ENCODE data around the gene SDC4.

The SDC4 gene, protein sequence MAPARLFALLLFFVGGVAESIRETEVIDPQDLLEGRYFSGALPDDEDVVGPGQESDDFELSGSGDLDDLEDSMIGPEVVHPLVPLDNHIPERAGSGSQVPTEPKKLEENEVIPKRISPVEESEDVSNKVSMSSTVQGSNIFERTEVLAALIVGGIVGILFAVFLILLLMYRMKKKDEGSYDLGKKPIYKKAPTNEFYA

DNA sequence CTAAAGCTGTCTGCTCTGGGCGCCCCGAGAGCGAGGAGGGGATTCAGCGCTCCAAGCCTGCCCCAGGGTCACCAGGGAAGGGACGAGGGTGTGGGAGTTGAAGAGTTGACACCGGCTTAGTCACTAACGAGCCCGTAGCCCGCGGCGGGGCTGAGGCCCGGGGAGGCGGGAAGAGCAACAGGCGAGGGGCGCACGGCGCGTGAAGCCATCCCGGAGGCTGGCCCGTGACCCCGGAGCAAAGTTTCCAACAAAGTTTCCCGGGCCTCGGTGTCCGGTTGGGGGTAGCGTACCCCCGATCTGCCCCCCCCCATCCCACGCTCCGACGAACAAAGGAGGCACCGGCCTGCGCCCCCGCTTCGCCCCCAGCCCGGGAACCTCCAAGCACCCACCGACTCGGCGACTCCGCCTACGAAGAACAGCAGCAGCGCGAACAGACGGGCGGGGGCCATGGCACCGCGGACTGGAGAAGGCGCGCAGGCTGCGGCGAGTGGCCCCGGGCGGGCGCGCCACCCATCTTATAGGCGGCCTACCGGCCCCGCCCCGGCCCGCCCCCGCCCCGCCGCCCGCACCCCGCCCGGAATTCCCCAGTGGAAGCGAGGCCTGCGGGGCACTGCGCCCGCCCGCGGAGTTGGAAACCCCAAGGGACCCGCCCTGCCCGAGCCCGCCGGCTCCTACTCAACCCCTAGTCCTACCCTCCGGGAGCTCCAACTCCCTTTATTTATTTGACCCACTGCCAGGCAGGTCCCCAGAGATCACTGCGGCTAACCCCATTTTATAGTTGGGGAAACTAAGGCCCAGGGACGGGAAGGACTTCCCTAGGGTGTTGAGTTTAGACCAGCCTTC, at the start of gene SDC4:
SDC4 (minus strand) TSS at position 489 of the 843 bp plus-strand sequence; CDS start at position 449, 40 bp downstream.
- peak; percentile 90 for DNase-seq (ENCODE audit: low spot score)

DNA sequence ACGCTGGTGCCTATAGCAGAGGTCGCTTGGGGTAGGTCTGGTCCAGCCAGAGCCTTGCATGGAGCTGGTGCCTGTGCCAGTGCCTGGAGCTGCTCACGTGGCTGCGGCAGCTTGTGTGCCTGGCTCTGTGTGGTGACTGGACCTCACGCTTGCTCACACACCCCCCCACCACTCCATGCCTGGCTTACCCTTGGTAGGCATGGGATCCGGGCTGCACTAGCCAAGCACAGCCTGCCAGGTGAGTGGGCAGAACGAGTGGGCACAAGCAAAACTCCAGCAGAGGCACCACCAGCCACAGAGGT, 46.8 kb upstream of the SDC4 start:
- no peak for DNase-seq (ENCODE audit: low spot score)

DNA sequence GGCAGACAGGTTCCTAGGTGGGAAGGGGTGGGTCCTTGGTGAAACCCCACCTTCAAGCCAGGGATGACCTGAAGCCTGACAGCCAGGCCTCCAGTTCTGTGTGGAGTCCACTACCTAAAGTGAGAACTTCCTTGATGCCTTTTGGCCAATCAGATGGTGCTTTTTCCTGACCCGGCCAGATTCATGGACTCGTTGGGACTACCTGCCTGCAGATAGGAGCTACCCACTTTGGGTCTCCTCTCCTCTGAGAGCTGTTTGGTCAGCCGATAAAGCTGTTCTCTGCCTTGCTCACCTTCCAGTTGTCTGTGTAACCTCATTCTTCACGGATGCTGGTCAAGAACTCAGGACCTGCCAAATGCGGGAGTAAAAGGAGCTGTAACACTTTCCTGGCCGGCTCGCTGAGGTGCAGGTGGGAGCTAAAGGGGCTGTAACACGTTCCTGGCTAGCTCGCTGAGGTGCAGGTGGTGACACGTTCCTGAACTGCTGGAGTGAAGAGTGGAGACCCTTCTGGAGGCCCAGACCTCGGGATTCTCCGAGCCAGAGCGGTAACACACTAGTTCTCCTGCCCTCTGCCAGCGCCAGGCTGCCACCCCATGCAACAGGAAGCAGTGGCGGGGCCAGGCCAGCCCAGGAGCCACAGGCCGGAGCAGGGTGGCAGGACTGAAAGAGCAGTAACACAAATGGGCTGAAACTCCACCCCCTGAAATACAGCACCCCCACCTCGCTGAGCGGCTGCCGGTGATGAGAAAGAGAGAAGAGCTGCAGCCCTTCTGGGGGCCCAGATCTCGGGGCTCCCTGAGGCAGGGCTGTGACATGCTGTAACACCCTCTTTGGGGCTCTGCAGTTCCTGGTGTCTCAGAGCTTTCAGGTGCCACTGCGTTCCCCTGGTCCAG, 46.2 kb upstream of the SDC4 start:
- no peak for DNase-seq (ENCODE audit: low spot score)

DNA sequence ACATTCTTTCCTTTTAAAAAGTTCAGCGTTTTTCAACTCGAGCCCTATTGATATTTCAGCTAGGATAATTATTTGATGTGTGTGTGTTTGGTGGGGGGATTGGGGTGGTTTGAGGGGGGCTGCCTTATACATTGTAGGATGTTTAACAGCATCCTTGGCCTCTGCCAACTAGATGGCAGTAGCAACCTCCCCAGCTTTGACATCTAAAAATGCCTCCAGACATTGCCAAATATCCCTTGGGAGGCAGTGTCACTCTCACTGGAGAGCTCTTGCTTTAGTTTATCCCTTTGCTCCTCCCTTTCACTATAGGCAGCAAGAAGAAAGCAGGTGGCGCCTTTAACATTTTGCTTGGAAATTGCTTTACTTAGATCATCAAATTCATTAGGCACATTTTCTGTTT, 44.5 kb upstream of the SDC4 start:
- DNase-seq (ENCODE audit: low spot score) = no peak

DNA sequence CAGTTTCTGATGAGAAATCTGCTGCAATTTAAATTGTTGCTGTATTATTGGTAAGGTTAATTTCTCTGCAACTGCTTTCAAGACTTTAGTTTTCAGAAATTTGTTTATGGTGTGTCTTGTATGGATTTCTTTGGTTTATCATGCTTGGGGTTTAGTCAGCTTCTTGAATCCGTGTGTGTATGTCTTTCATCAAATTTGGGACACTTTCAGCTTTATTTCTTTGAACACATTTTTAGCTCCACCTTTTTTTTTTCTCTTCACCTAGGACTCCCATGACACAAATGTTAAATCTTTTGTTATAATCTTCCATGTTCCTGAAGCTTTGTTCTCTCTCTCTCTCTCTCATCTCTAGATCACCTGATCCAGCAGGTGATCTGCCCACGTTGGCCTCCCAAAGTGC, 43.3 kb upstream of the SDC4 start:
- no peak for DNase-seq (ENCODE audit: low spot score)

DNA sequence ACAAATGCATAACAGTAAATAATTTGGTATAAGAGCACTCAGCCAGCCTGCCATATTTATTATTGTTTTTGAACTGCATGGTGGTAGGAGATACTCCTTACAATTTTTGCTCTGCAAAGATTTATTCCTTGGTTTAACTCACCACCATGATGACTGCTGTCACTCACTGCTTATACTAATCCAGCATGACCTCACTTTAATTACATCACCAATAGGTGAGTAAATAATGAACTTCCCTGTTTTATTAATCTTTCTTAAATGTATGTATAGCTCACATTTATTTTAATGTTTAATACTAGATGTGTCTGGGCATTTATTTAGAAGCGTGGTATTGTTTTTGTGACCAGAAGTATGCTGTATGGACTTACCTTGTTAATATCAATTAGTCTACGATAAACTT, 42.7 kb upstream of the SDC4 start:
- DNase-seq (ENCODE audit: low spot score) = no peak

DNA sequence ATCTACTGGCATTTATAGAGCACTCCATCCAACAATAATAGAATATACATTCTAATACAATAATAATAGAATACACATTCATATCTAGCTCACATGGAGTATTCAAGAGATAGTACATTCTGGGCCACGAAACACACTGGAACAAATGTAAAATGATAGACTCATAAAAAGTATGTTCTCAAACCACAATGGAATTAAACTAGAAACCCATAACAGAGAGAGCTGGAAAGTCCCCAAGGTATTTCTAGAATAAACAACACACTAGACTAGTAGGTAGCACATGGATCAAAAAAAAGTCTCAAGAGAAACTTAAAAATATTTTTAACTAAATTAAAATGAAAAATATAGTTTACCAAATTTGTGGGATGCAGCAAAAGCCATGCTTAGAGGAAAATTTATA, 39.0 kb upstream of the SDC4 start:
- DNase-seq (ENCODE audit: low spot score) = no peak

DNA sequence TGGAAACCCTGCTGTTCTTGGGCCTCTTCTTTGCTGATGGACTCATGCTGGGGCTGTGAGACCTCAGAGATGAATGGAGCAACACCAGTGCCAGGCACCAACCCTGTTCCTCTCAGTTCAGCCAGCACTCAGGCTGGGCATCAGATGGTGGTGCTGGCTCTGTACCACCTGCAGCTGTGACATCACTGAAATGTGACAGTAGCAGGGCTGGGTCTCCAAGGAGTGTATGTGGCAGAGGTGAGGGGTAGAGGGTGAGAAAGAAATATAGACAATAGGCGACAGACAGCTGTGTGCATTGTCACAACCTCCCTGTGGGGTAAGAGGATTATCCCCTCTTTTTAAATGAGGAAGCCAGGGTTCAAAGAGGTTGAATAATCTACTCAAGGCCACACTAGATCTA, 30.0 kb upstream of the SDC4 start, which contains the start of gene TP53TG5:
TP53TG5 (minus strand) TSS at position 135 of the 400 bp plus-strand sequence; CDS start at position 46, 89 bp downstream.
- DNase-seq (ENCODE audit: low spot score) = no peak

DNA sequence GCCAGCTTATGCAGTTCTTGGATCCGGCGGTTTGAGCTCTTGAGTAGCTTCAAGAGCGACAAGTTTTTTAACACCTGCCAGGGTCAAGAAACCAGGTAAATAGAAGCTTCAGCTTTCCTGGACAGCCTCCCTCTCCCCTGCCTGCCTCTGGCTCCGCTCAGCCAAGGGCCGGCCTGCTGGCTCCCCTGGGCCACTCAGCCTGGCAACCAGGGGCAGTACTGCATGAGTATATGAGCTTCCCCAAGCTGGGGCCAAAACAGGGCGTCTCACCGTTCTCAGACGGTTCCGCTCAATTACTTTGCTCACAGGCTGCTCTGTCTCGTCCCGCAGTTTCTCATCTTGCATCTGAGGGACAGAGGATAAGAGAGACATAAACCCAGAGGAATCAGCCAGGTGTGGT, 29.0 kb upstream of the SDC4 start:
- no peak for DNase-seq (ENCODE audit: low spot score)

DNA sequence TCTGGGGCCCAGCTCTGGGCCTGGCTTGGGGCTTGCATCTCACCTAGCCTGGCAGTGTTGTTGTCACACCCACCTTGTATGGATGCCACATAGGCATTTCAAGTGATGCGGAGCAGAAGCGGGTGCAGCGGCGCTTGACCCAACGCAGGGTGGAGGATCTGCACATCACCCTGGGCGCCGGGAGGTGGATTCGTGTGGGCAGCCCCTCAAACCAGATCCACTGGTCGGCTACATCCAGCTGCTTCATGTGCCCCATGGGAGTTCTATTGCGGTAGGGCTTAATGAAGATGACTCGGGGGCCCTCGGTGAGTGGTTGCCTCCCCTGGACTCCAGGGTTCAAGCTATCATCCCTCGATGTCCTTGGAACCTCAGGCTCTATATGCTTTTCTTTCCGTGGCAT, 26.7 kb upstream of the SDC4 start:
- DNase-seq (ENCODE audit: low spot score) = no peak

DNA sequence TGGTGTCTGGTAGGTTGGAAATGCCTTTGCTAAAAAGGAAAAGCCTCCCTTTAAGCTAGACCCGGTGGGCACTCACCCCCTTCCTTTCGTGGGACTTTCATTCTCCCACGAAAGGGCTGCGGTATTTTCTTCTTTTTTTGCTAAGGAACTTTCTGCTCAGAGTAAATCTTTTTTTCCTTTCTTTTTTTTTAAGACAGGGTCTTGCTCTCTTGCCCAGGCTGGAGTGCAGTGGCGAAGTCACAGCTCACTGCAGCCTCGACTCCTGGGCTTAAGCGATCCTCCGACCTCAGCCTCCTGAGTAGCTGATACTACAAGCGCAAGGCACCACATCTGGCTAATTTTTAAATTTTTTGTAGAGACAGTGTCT, 25.9 kb upstream of the SDC4 start:
- DNase-seq (ENCODE audit: low spot score) = no peak

DNA sequence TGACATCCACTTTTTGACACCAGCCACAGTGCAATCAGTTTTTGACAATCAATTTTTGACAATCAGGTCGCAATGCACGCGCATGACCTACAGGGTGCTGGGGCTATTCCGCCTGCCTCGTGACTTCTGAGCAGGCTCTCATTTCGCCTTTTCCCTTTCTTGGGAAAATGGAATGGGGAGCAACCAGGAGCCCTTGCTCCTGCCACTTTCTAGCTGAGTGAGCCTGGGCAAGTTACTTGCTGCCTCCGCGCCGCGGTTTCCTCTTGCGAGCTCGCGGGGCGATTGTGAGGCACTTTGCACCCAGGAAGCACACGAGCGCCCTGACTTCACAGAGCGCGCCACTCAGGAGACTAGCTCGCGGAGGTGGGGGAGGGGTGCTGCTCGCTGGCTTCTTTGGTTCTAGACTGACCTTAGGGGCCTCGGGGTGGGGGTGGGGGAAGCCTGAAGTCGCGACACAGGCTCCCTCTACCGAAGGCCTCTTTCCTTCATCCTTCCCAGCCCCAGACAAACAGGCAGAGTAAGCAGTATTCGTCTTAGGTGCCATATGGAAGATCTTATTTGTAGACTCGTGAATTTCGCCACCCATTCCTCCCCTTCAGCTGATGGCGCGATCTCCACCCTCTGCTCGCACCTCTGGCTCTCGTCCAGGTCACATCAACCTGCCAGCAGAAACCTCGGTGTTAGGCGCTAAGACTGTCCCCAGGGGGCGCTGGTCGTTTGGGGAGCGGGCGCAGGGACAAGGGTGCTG, 25.3 kb upstream of the SDC4 start:
- DNase-seq (ENCODE audit: low spot score) = peak; percentile 85

DNA sequence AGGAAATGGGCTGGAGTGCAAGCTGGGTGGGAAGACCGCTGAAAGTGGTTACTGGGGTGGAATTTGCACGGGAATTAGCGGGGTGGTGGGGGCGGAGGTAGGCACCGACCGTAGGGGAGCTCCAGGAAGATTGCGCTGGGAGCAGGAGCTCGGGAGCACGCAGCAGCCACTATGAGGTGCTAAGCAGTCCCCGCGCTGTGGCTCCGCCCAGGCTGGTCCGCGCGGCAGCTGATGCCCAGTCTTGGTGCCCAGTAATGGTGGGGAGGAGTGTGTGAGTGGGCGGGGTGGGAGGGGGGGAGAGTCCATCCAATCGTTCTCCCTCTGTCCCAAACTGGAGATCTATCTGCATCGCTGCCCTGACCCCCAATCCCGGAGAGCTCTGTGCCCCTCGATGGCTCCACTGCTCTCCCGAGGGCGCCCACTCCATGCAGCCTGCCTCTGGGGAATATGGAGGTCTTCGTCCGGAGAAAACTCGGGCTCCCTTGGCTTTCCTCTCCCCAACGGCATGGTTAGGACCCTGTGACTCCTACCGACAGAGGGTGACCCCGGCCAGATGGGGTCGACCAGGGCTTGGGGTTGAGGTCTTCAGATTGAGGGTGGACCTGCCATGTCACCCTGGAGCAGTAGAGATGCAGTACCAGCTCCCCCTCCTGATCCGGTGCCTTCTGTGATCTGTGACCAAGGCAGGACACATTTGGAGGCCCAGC, 24.6 kb upstream of the SDC4 start:
- DNase-seq (ENCODE audit: low spot score) = no peak

DNA sequence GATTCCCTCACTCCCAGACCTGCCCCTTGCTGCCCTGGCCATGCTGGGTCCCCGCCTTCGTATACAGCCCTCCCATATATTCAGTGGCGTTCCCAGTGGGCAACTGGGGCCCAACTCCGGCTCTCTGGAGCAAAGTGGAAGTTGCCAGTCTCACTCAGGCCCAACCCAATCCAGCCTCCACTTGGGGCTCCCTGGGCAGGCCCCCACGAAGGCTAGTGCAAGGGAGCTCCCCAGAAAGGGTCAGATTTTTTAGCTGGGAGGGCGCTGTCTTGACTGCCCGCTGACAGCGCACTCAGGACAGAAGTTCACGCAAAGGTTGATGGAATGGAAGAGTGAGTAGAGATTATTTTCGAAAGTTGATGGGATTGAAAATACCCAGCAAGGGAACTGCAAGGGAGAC, 24.0 kb upstream of the SDC4 start:
- no peak for DNase-seq (ENCODE audit: low spot score)

DNA sequence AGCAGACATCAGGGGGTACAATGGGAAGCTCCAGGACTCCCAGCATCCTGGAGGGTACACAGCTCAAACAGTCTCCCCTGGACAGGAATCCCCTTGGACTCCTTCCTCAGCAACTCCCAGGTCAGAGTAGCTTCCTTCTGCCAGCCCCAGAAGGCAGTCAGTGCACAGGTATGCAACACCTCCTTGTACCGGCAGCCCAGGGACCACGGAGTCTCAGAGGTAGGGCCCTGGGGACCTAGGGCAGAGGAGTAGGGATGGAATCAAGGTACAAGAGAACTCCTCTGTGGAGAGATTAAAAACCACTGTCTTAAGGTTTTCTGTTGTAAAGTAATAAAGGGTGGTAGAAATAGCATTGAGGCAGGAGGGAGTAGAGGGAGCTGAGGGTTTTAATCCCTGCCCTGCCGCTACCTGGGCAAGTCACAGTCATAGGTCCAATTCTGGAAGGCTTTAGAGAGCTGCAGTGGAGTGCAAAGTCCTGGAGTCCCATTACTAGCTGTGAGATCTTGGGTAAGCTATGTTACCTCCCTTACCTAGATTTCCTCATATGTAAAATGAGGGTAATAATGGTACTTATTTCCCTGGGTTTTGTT, 22.4 kb upstream of the SDC4 start:
- no peak for DNase-seq (ENCODE audit: low spot score)

DNA sequence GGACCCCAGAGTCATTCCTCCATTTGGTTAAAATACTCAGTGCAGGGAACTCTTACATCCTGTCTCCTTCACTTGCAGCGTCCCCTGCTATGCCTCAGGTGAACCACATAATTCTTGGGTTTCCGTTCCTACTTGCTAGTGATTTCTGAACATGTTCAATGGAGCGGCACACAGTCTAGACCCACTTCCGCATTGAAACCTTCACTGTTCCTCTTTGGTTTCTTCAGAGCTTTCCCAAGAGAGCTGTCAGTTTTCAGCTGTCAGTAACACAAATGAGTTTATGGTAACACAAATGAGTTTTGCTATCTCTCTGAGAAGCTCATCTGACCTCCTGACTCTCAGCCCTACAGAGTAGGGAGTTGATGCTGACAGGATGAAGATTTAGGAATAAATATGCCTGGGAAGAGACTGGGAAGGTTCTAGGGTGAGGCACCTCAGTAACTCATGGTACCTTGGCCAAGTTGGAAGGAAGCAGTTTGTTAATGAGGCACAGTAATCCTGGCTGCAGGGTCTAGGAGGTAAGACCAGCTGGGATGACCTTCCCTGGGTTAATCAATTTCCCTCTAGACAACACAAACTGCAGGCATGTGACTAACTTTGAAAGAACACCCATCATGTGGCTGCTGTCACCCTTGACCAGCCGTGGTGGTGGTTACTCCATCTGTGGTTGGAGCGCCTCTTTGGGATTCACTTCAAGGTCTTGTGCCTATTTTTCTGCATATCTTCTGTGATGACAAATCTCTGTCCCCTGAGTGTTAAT, 20.2 kb upstream of the SDC4 start:
- no peak for DNase-seq (ENCODE audit: low spot score)

DNA sequence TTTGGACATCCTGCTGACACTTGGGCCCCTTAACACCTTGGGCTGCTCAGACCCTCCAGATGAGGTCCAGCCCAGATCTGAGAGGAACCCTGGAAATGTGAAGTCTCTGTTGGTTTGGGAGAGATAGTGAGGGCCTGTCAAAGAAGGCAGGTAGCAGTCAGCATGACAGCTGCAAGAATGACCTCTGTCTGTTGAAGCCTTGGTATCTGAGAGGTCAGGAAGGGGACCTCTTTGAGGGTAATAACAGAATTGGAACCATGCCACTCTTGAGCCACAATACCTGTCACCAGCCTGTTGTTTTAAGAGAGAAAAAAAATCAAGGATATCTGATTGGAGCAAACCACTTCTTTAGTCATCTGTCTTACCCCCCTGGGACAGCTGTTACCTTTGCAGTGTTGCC, 18.9 kb upstream of the SDC4 start:
- no peak for DNase-seq (ENCODE audit: low spot score)

DNA sequence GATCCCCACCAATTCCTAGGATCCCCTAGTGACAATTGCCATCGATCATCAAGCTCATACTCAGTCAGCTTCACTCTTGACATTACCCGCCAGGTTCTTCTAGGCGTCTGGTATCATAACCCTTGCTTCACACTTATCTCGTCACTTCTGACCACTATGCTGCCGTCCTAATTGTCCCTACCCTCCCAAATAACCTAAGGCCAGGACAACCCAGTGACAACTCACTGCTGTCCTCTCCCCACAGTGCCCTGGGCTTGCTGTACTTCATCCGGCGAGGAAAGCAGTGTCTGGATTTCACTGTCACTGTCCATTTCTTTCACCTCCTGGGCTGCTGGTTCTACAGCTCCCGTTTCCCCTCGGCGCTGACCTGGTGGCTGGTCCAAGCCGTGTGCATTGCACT, 18.4 kb upstream of the SDC4 start:
- DNase-seq (ENCODE audit: low spot score) = no peak

DNA sequence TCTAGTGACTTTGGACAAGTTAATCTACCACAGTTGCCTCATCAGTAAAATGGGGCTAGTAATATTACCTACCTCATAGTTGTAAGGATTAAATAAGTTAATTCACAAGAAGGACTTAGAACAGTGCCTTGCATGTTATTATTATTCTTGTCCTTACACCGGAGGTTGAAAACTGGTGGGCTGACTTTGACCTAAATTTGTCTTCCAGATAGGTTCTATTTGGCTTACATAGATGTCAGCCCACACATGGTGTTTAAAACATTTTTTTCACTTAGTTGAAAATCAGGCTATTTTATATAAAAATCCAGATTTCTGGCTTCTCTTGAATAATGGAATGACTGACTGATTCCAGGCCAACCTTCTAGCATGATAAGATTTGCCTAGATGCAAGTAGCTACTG, 18.0 kb upstream of the SDC4 start:
- DNase-seq (ENCODE audit: low spot score) = no peak

DNA sequence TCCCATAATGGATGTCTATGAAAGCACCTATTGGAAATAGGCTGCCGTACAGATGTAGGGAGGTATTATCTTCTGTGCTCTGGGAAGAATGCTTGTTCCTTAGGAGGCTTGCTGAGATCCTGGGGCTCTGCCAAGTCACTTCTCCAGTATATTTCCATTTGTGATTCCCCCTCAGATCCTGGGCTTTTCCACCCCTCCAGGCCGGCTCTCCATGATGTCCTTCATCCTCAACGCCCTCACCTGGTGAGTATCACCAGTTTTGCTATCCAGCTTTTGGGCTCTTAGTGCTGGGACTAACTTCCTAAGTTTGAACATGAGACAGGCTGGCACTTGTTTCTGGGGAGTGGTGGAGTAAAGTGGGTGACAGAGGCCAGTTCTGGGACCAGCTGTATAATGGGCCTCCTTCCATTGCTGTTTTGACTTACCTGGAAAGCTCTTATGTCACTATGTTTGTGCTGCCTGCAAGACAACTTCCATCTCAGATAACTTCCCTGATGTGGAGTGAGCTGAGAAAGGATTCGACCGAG, 17.3 kb upstream of the SDC4 start:
- no peak for DNase-seq (ENCODE audit: low spot score)
